Measurements from ENCODE around the gene ITGB4.

ITGB4 gene

GRCh38 chr17:75720656-75721462 lies at the start of gene ITGB4:
ITGB4 (plus strand) TSS chr17:75721459; CDS start chr17:75724704, 3,245 bp downstream.
- DNase-seq, result peak in 1 of 2 experiments; percentile 47

GRCh38 chr17:75672011-75672410 lies 49.2 kb upstream of the ITGB4 start:
- no peak for DNase-seq

GRCh38 chr17:75673487-75673886 lies 47.8 kb upstream of the ITGB4 start:
- no peak for DNase-seq

GRCh38 chr17:75676461-75676860 lies 44.8 kb upstream of the ITGB4 start:
- no peak for DNase-seq

GRCh38 chr17:75679706-75680211 lies 41.5 kb upstream of the ITGB4 start:
- peak in 1 of 2 experiments; percentile 55 for DNase-seq

GRCh38 chr17:75680431-75680830 lies 40.8 kb upstream of the ITGB4 start:
- DNase-seq, result no peak

GRCh38 chr17:75681289-75681688 lies 40.0 kb upstream of the ITGB4 start:
- DNase-seq, result no peak

- DNase-seq, result peak in 1 of 2 experiments; percentile 57
These were observed 37.7 kb upstream of the ITGB4 start for GRCh38 chr17:75683583-75683982.

- no peak for DNase-seq
These were observed 37.0 kb upstream of the ITGB4 start for GRCh38 chr17:75684249-75684648.

GRCh38 chr17:75684924-75685323 lies 36.3 kb upstream of the ITGB4 start:
- DNase-seq, result no peak

- no peak for DNase-seq
These were observed 35.8 kb upstream of the ITGB4 start for GRCh38 chr17:75685499-75685898.

GRCh38 chr17:75688209-75688825 lies 32.9 kb upstream of the ITGB4 start:
- no peak for DNase-seq

- DNase-seq, result no peak
These were observed 31.8 kb upstream of the ITGB4 start for GRCh38 chr17:75689441-75689873.

GRCh38 chr17:75691371-75691791 lies 29.9 kb upstream of the ITGB4 start:
- no peak for DNase-seq

- no peak for DNase-seq
These were observed 29.2 kb upstream of the ITGB4 start for GRCh38 chr17:75691801-75692626.

- DNase-seq, result no peak
These were observed 28.3 kb upstream of the ITGB4 start for GRCh38 chr17:75692976-75693375.

- DNase-seq, result peak; percentile 78 to 96
These were observed 27.5 kb upstream of the ITGB4 start for GRCh38 chr17:75693500-75694481.

GRCh38 chr17:75694536-75694935 lies 26.7 kb upstream of the ITGB4 start:
- no peak for DNase-seq

GRCh38 chr17:75695141-75695829 lies 26.0 kb upstream of the ITGB4 start:
- DNase-seq, result peak in 1 of 2 experiments; percentile 41

- no peak for DNase-seq
These were observed 25.4 kb upstream of the ITGB4 start for GRCh38 chr17:75695830-75696271.

GRCh38 chr17:75697651-75698291 lies 23.5 kb upstream of the ITGB4 start:
- no peak for DNase-seq
